HL-60/S4 (cell line): ENCODE data around the gene XYLT2.

ENCODE experiments used
- in situ Hi-C: fragments of 300-500 bp; cut with MboI; formaldehyde crosslinking; loops from 2 replicates; pipeline ENCODE4 v1.14.3; 2022; ENCODE audit warnings: low sequenced_read_pairs

The XYLT2 gene

DNA sequence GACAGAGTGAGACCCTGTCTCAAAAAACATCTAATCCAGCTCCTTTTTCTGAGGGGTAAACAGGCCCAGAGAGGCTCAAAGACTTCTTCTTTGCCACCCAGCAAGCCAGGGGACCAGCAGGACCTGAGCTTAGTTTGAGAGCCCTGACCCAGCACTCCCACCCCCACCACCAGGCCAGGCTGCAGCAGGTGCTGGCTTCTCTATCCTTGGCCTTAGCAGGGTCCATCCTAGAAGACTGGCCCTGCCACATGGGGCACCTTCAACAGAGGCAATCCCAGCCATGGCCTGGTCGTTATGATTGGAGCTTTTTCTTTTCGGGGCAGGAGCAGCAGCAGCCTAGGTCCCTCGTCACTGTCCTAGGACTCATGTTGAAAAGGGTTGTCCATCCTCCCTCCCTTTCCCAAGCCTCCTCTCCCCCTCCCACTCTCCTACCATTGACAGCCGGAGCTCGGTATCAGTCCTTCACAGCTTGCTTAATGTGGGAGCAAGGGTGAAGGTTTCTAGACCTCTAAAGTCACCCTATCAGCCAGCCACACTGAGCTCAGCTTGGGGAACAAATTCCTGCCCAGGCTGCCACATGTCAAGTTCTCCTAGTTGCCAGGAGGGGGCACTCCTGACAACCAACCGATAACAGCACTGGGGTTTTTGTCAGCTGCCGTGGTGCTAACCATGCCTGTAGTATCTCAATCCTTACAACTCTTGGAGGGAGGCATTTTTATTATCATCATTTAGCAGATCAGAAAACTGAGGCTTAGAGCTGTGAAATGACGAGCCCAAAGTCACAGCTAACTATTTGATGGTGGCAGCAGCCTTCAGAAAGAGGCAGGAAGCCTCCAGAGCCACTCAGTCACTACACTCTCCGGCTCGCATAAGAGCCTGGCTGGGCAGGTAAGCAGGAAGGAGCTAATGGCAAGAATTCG, 15.9 kb downstream of the XYLT2 start:
- in situ Hi-C loops, result no loop called here

DNA sequence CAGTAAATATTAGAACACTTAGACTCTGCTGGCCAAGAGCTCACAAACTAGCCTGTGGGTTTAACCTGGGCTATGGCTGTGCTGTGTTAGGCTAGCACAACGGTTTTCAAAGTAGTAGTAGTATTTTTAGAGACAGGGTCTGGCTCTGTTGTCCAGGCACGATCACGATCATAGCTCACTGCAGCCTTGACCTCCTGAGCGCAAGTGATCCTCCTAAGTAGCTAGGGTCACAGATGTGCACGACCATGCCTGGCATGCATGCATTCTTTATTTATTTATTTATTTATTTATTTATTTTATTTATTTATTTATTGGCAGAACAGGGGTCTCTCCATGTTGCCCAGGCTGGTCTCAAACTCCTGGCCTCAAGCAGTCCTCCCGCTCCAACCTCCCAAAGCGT, 16.7 kb downstream of the XYLT2 start:
- in situ Hi-C loops, result no loop called here

DNA sequence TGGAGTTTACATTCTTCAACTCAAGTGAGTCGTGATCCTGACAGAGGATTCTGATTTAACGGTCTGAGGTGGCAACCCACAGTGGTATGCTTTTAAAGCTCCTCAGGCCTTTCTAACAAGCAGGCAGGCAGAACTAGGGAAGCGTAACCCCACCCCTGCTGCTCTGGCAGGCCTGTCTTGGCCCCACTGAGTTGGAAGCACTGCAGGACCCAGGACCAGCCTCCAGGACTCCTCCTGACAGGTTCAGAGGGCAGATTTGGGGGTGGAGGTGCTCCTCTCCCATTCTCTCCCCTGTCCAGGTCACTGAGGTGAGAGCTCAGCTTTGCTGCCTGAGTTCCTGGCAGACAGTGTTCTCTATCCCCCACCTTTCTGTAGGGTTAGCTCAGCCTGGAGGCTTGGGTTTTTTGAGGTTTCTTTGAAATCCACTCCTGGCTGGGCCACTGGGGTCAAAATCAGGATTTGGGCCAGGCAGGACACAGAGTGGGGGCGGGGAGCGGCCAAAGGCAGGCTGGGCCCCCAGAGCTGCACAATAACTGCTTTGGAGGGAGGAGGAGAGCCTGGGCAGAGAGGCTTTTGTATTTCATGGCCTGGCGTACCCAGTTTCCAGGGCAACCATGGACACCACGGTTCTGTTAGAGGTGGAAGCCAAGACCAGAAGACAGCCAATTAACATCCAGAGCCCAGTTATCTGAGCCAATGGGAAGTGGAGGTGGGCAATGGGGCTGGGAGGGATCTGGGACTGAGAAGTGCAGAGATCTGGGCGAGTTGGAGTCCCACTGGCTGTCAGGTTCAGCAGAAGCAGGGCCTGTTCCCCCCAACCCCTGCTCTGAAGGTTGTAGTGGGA, 17.5 kb downstream of the XYLT2 start:
- in situ Hi-C loops, result no loop called here

DNA sequence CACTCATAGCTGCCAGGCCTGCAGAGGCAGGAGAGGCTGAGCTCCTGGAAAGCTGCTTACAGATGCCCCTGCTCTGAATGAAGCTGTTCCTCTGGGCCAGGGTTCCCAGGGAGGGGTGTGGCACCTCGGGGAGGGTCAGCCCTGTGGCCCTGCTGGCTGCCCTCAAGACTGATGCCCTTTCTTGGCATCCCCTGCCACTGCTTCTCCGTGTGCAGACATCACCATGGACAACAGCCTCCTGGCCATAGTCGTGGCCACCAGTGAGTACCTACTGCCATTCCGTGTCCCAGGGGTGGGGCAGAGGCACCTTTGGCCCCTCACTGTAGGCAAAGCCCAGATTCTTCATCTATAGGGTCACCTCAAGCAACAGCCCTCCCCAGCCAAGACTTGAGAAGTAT, 18.1 kb downstream of the XYLT2 start:
- in situ Hi-C loops, result no loop called here

DNA sequence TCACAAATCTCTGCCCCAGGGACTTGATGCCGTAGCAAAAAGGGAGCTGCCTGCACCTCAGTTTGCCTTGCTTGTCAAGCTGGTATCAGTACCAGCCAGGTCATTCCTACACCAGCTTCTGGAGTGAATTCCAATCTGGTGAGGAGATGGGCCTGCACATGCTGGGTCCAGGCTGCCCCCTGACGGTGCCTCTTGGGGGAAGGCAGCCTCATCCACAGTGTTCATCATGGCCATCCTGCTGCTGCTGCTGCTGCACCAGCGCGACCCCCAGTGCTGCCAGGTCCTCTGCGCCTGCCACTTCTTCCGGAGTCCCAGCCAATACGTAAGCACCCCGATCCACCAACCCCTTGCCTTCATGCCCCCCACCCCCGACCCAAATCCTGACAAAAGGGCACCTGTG, 18.8 kb downstream of the XYLT2 start:
- in situ Hi-C loops, result no loop called here

DNA sequence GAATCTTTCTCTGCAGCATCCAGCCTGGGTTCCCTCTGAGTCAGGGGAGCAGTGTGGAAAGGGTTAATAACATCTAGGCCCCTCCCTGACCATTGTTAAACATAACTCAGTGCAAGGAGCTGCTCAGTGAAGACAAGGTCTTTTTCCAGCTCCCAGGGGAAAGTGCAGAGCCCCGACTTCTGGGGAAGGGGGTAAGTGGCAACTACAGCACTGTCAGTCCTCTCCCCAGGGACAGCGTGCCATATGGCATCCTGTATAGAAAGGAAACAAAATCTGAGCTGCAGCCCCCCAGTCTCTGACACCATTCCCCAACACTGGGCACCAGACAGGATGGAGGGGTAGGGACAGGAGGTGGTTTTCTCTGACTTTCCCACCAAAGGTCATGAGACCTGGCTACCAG, 19.2 kb downstream of the XYLT2 start:
- in situ Hi-C loops, result no loop called here

DNA sequence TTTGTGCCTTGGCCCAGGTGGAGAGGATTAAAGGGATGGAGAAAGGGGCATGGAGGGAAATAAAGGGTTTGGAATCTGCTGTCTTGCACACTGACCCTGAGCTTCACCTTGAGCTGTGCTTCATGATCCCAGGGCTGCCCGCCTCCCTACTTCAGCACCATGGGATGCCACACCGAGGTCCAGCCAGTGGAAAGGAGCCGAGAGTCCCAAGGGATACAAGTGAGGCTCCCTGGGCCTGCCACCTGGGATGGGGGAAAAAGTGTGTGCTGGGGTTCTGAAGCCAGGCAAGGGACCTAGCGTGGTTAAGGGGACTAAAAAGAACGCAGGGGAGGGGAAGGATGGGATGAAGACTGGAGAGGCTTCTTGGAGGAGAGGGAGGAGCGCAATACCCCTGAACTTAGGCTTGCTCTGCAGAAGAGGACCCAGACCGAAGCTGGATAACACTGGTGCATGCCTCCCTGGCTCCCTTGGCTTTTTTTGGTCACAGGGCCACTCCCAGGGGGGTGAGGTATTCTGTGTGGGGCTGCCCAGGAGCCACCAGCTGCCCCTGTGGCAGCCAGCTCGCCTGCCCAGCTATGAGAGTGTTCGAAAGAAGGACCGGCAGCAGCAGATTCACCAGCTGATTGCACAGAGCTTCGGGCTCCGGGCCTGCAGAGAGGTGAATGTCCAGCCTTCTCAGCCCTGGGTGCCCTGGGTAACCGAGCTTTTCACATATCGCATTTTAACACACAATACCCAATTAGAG, 19.9 kb downstream of the XYLT2 start:
- in situ Hi-C loops, result no loop called here

DNA sequence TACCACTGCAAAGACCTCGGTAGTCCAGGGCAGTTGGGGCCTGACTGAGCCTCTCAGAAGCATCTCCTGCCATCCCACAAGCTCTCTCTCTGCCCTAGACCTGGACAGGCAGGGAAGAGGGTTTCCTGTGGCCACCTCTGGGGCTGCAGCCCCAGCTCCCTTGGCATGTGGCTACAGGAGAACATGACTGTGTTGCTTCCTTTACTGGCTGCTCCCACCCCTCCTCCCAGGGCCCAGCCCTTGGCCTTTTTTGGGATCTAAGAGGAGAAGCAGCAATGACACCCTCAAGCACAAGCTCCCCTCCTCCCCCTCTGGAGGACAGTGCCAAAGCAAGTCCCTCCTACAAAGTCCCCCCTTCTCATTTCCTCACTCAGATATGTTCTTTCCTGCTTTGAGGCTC, 21.5 kb downstream of the XYLT2 start:
- in situ Hi-C loops, result no loop called here

DNA sequence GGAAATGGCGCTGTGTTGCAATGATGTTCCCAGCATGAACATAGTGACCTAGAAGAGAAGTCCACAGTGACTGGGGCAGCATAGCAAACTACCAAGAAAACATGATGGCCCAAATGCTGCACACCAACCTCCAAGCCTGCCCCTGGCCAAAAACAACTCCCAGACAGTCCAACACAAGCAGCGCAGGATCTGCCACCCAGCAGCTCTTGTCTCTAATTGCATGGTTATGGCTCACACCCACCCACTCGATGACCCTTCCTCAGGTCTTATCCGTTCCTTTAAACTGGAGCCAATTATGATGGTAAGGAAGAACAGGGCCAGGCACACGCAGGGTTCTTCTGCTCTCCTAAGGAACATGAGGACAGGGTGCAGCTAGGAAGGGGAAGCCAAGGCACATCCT, 24.1 kb downstream of the XYLT2 start:
- in situ Hi-C loops, result no loop called here

DNA sequence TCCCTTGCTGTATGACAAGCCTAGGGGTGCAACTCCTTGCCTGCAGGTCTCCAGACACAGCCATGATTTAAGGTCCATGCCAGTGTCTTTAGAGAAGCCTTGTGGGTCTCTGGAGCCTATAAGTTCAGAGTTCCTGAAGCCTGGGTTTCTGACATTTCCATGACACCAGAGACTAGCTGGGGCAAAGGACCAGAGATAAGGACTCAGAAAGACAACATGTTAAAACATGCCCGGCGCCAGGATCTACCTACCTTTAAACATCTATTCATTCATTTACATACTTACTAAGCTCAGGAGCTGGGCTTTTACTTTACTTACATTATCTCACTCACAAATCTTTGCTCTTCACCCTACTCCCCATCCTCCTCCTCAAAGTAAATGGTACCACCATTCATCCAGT, 25.6 kb downstream of the XYLT2 start:
- in situ Hi-C loops, result no loop called here

DNA sequence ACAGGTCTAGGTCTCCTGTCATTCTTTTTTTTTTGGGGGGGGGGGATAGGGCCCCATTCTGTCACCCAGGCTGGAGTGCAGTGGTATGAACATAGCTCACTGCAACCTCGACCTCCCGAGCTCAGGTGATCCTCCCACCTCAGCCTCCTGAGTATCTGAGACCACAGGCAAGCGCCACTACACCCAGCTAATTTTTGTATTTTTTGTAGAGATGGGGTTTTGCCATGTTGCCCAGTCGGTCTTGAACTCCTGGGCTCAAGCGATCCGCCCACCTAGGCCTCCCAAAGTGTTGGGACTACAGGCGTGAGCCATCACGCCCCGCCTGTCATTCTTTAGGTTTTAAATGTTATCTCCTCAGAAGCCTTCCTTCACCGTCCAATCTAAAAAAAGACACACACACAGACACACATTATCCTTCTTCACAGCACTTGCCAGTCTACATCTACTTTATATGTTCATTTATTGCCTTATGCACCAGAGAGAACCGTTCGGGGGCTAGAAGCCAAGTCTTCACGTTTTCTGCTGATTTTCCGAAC, 26.4 kb downstream of the XYLT2 start:
- in situ Hi-C loops, result no loop called here

DNA sequence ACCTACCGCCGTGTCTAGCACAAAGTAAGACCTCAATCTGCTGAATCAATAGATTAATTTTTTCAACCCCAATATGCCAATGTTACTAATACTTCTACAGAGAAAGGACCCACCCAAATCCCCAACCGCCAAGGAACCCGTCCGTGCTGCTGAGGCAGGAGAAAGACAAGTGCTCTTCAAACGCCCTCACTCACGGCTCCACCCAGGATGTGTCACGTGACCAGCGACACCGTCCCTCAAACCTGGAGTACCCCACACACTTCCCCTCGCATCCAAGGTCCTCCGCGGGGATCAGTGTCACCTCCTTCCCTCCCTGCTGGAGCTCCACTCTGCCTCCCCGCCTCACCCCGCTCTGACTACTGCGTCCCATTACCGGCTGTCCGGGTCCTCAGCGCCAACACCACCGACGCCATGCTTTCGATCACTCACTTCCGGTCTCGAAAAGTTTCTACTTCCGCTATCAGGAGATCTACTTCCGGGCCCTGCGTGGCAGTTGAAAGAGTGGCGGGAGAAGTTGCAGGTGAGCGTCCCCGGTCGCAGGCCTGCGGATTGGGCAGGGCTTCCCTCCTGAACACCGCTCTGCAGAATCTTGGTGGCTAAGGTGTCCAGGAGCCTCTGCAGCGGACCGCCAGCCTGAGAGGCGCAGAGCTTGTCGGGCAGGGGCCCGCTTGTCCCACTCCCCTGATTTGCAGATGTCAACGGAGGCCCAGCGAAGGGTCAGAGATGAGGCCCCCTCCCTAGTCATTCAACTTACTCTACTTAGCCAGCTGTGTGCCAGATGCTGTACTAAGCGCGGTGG, 27.0 kb downstream of the XYLT2 start, which contains the start of the genes EME1 and MRPL27:
TSS of gene EME1 (plus strand) at position 472 of the 799 bp plus-strand sequence. CDS start 1,980 bp downstream, outside the sequence.
TSS of gene MRPL27 (minus strand) at position 427 of the 799 bp plus-strand sequence. CDS start at position 413, 14 bp downstream.
- in situ Hi-C loops, result no loop called here

DNA sequence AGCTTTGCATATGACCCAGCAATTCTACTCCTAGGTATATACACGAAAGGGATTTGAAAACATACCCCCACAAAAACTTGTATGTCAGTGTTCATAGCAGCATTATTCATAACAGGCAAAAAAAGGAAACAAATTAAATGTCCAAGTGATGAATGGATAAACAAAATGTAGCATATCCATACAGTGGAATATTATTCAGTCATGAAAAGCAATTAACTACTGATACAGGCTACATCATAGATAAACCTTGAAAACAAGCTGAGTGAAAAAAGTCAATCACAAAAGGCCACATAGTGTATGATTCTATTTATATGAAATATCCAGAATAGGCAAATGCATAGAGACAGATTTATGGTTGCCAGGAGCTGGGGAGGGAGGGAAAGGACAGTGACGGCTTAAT, 27.8 kb downstream of the XYLT2 start:
- in situ Hi-C loops, result no loop called here

DNA sequence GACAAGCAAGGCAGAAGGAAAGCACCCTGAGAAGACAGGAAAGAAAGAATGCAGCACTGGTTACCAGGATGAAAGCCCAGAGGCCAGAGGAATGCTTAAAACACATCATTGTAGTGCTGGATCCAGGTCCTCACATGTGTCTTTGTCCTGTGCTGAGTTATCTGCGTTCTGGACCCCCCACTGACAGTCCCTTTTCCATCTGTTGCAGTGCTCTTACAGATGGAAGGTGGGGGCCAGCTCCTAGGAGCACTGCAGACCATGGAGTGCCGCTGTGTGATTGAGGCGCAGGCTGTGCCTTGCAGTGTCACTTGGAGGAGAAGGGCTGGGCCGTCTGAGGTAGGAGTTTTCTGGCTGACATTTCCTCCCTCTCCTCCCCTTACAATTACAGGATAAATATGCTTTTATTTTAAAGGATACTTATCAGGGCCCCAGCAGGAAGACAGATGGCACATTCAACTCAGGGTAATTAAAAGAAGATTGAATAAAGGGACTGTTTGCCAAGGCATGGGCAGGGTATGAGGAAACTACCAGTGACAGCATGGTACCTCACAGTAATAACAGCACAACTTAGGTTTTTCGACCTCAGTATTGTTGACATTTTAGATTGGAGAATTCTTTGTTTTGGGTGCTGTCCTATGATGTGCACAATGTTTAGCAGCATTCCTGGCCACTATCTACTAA, 30.1 kb downstream of the XYLT2 start:
- in situ Hi-C loops, result no loop called here

DNA sequence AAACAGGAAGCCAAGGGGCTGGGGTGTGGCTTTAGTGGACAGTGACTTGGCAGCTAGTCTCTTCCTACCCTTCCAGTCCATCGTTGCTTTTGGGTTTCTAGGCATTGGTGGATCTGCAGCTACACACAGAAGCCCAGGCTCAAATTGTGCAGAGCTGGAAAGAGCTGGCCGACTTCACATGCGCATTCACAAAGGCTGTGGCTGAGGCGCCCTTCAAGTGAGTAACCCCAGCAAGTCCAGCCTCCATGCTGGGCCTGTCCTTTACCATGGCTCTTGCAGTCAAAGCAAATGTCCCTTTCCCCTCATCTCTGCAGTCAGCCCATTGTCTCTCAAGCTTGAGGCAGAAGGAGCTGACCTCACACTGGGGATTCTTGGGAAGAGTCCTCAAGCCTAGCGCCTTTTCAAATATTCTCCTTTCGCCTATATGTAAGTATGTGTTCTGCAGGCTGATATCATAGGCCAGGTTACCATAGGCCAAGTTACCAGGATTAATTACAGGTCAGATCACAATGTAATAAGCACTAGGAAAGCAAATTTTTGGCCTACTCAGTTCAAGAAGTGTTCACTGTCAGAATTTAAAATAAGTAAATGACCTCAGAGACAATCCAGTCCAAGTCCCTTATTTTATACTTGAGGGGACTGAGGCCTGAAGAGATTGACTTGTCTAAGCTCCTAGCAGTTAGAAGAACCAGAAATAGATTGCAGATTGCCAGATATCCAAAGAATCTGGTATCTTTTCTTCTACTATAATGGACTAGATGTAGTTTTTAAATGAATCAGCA, 33.6 kb downstream of the XYLT2 start:
- in situ Hi-C loops, result no loop called here

DNA sequence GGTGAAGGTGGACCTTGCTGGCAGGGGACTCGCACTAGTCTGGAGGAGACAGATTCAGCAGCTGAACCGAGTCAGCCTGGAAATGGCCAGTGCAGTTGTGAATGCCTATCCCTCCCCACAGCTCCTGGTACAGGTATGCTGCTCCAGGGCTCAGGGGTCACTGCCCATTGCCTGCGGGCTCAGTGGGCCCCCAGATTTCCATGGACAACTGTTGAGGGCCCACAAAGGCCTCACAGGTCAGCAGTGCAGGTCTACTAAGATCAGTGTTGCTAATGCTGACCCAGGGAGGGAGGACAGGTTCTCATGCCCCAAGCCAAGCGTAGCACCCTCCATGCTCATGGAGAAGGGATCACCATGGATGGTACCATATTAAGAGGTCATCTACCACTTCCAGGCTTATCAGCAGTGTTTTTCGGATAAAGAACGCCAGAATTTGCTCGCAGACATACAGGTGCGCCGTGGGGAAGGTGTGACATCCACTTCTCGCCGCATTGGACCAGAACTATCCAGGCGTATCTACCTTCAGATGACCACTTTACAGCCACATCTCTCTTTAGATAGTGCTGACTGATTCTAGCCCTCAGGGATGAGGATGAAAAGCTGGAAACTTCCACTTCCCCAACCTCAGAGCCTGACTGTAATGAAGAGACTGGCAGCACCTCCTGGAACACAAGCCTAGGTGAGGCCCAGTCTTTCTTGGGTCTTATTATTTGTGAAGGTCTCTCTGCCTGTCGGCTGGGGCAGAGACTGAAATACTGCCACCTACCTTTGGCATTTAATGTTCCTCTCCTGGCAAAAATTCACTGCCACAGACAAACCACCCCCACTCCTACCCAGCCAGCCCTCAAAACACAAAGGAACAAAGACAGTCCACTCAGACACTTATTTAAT, 34.7 kb downstream of the XYLT2 start:
- in situ Hi-C loops, result no loop called here

DNA sequence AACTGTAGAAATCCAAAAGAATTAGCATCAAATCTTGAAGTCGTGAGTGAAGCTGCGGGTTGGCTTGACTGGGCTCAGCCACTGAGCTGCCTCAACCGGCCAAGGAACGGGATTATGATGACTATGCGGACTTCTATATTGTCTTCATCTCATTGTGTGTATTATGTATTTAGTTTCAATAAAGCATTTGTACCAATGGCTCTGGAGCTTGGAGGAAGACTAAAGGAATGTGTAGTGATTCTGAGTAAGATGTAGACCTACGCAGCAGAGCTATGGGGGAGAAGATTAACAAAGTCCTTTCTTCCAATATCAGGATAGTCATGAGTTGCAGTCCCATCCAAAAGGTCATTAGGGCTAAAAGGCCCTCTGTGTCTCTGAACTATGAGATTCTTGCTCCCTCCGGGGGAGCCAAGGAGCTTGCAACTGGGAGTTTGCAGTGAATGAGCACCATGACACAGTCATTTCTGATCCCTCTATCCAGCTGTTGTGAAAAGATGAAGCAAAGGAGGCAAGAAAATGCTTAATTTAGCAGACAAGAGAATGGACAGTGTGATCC, 35.4 kb downstream of the XYLT2 start:
- in situ Hi-C loops, result no loop called here
